ENCODE results near the gene TNFAIP8L2.

- TF ChIP-seq EZH2phosphoT487 (IDR thresholded peaks at IDR 0.05; ENCODE audit: low read length) (no peak), CTCF (IDR thresholded peaks at IDR 0.05; ENCODE audit: low read length) (no peak)
Observed at GRCh38 chr1:151147665-151148064, 8.8 kb upstream of the TNFAIP8L2 start.

All from MM.1S (cell line).